ENCODE measurements around the gene ARHGAP8. TPM values are rescaled to one million over a fixed set of nuclear protein-coding genes. Genes with fewer than 3 reads are reported as not detected.

Gene ARHGAP8
- polyA plus RNA-seq, 1 donor, result 16.2 TPM

GRCh38 chr22:44814266-44815098, 62.1 kb downstream of the ARHGAP8 start:
- no peak overlapping the region for H3K4me3 ChIP-seq (ENCODE audit: low read length)
- H3K4me1 ChIP-seq (ENCODE audit: control insufficient read depth, insufficient read depth, low read length), result no peaks in the 10 kb centered on the region
- no CpG with 5 or more reads among the region's 25 CpGs for WGBS (ENCODE audit: insufficient coverage, low lambda C conversion rate)
- no peak for DNase-seq
- H3K27ac ChIP-seq (ENCODE audit: low read length), result no peak overlapping the region
- no peaks in the 10 kb centered on the region for H3K9me3 ChIP-seq (ENCODE audit: control insufficient read depth, low read depth, low read length)
- no peaks in the 10 kb centered on the region for H3K27me3 ChIP-seq (ENCODE audit: control insufficient read depth, insufficient read depth, low read length)
- H3K36me3 ChIP-seq (ENCODE audit: control insufficient read depth, insufficient read depth, low read length), result peaks cover 3% of the 10 kb centered on the region

GRCh38 chr22:44815099-44816070, 63.0 kb downstream of the ARHGAP8 start:
- Histone ChIP-seq H3K4me1 (ENCODE audit: control insufficient read depth, insufficient read depth, low read length) (no peaks in the 10 kb centered on the region), H3K27me3 (ENCODE audit: control insufficient read depth, insufficient read depth, low read length) (no peaks in the 10 kb centered on the region), H3K9me3 (ENCODE audit: control insufficient read depth, low read depth, low read length) (no peaks in the 10 kb centered on the region), H3K4me3 (ENCODE audit: low read length) (no peak overlapping the region), H3K27ac (ENCODE audit: low read length) (no peak overlapping the region), H3K36me3 (ENCODE audit: control insufficient read depth, insufficient read depth, low read length) (no peaks in the 10 kb centered on the region)
- DNase-seq, result no peak
- WGBS (ENCODE audit: insufficient coverage, low lambda C conversion rate), result no CpG with 5 or more reads among the region's 27 CpGs

DNA sequence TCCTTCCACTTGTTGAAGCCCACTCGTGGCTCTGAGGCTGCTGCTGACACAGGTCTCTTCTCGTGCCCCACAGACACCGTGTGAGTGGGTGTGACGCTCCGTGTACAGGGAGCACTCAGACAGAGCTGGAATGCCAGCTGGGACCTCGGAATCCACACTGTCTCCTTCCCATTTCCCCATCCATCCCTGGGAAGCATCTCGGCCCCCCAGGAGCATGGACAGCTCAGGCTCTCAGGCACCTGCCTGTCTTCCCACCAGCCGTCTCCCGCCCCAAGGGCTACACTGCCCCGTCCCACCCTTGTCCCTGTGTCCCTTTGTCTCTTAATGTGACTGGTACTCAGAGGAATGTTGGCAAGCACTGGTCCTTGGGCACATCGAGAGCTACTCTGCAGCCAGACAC, 63.8 kb downstream of the ARHGAP8 start:
- H3K4me3 ChIP-seq (ENCODE audit: low read length), result no peak overlapping the region
- H3K36me3 ChIP-seq (ENCODE audit: control insufficient read depth, insufficient read depth, low read length), result no peaks in the 10 kb centered on the region
- H3K27ac ChIP-seq (ENCODE audit: low read length), result no peak overlapping the region
- WGBS (ENCODE audit: insufficient coverage, low lambda C conversion rate), result no CpG with 5 or more reads among the region's 11 CpGs
- no peaks in the 10 kb centered on the region for H3K9me3 ChIP-seq (ENCODE audit: control insufficient read depth, low read depth, low read length)
- no peaks in the 10 kb centered on the region for H3K4me1 ChIP-seq (ENCODE audit: control insufficient read depth, insufficient read depth, low read length)
- DNase-seq, result no peak
- H3K27me3 ChIP-seq (ENCODE audit: control insufficient read depth, insufficient read depth, low read length), result no peaks in the 10 kb centered on the region

DNA sequence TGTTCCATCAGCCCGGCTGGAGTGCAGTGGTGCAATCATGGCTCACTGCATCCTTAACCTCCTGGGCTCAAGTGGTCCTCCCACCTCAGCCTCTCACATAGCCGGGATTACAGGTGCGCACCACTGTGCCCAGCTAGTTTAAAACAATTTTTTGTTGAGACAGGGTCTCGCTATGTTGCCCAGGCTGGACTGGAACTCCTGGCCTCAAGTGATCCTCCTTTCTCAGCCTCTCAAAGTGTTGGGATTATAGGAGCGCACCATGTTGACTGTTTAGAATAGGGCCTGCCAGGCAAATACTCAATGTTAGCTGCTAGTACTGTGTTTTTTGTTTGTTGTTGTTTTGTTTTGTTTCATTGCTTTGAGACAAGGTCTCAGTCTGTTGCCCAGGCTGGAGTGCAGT, 66.4 kb downstream of the ARHGAP8 start:
- no CpG with 5 or more reads among the region's 5 CpGs for WGBS (ENCODE audit: insufficient coverage, low lambda C conversion rate)
- DNase-seq, result no peak
- H3K36me3 ChIP-seq (ENCODE audit: control insufficient read depth, insufficient read depth, low read length), result peaks cover 4% of the 10 kb centered on the region
- H3K27me3 ChIP-seq (ENCODE audit: control insufficient read depth, insufficient read depth, low read length), result no peaks in the 10 kb centered on the region
- no peak overlapping the region for H3K4me3 ChIP-seq (ENCODE audit: low read length)
- H3K27ac ChIP-seq (ENCODE audit: low read length), result no peak overlapping the region
- H3K4me1 ChIP-seq (ENCODE audit: control insufficient read depth, insufficient read depth, low read length), result no peaks in the 10 kb centered on the region
- no peaks in the 10 kb centered on the region for H3K9me3 ChIP-seq (ENCODE audit: control insufficient read depth, low read depth, low read length)

DNA sequence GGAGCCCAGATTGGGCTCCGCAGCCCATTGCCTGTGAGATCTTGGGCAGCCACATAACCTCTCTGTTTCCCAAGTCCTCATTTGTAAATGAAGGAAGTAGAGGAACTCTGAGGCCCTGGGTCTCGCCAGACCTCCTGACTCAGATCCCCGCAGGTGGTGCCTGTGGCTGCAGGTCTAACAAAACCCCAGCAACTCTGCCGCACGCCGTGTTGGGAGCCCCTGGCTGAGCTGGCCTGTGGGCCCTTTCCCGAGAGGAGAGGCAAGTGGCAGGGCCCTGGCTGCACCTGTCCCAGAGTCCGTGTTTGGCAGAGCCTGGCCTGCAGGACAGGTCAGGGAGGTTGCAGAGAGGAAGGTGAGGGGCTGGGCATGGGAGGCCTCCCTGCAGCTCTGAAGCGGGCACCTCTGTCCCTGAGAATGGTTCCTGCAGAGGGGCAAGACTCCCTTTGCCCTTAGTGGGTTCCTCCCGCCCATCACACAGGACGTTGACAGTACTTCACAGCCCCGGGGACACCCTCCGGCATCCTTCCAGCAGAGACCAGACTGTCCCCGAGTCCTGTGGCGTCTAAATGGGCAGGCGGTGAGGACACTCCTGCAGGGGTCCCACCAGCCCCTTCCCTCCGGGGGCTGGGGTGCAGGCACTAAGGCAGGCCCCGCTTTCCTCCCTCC, 67.7 kb downstream of the ARHGAP8 start:
- Histone ChIP-seq H3K27ac (ENCODE audit: low read length) (no peak overlapping the region), H3K4me1 (ENCODE audit: control insufficient read depth, insufficient read depth, low read length) (no peaks in the 10 kb centered on the region), H3K9me3 (ENCODE audit: control insufficient read depth, low read depth, low read length) (no peaks in the 10 kb centered on the region), H3K27me3 (ENCODE audit: control insufficient read depth, insufficient read depth, low read length) (no peaks in the 10 kb centered on the region), H3K4me3 (ENCODE audit: low read length) (no peak overlapping the region), H3K36me3 (ENCODE audit: control insufficient read depth, insufficient read depth, low read length) (peaks cover 4% of the 10 kb centered on the region)
- DNase-seq, result no peak
- no CpG with 5 or more reads among the region's 18 CpGs for WGBS (ENCODE audit: insufficient coverage, low lambda C conversion rate)

DNA sequence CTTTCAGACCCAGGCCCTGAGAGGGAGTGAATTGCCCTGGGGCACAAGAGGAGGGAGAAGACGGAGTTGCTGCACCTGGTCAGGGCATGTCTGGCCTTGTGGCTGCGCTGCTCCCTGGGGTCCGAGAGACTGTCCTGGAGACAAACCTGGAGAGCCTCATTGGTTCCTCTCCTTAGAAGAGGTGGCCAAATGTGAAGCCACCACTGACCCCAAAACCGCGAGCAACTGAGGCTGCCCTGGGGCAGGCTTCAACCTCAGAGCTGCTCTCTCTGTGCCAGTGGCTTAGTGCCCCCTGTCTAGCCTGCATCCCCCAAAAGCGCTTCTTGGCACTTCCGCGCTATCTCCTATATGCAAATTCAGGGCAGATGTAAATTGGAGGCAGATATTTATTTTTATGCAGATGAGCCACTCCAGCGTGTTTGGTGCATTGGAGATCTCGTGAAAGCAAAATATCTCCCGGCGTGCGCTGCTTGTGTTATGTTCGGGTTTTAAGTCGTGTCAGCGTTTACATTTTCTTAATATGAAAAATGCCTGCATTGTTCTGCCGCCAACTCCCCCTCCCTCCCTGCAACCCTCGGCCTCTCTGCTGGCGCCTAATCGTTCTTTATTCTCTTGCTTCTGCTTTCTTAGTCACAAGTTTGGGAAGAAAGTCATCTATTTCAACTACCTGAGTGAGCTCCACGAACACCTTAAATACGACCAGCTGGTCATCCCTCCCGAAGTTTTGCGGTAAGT, 69.5 kb downstream of the ARHGAP8 start:
- H3K27ac ChIP-seq (ENCODE audit: low read length), result no peak overlapping the region
- WGBS (ENCODE audit: insufficient coverage, low lambda C conversion rate), result 68% methylated on average over 8 of the region's 24 CpGs
- H3K4me3 ChIP-seq (ENCODE audit: low read length), result no peak overlapping the region
- peaks cover 4% of the 10 kb centered on the region for H3K36me3 ChIP-seq (ENCODE audit: control insufficient read depth, insufficient read depth, low read length)
- no peaks in the 10 kb centered on the region for H3K4me1 ChIP-seq (ENCODE audit: control insufficient read depth, insufficient read depth, low read length)
- H3K27me3 ChIP-seq (ENCODE audit: control insufficient read depth, insufficient read depth, low read length), result no peaks in the 10 kb centered on the region
- DNase-seq, result no peak
- no peaks in the 10 kb centered on the region for H3K9me3 ChIP-seq (ENCODE audit: control insufficient read depth, low read depth, low read length)

DNA sequence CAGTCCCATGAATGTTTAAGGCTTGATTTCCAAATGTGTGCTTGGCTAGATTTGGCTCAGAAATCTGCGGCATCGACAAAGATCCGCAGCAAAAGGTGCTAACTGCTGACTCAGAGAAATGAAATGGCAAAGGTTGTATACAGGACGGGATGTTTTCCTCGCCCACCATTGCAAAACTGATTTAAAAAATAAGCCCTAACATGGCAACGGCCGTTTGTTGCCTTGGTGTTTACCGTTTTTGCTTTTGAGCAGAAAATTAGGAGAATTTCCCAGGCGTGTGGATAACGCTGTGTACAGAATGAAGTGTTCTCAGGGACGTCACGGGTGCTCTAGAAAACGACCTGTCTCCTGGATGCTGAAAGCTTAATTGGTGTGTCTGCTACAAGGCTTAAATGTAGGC, 70.2 kb downstream of the ARHGAP8 start:
- no peak for DNase-seq
- WGBS (ENCODE audit: insufficient coverage, low lambda C conversion rate), result no CpG with 5 or more reads among the region's 13 CpGs

DNA sequence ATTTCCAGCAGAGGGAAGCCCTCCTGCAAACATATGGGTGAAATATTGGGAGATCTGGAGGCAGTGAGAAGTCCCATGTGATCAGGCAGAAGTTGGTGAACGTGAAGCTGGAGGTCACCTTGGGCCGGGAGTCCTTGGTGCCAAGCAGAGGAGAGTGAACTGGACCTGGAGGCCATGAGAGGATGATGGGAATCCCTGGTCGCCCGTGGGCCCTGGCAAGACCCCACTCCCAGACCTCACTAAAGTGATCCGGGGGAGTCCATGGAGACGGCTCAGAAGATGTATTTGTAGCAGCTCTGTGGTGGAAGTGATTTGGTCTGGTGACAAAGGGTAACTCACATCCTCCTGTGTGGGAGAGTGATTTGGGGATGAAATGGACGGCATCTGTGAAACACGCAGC, 71.0 kb downstream of the ARHGAP8 start:
- H3K4me1 ChIP-seq (ENCODE audit: control insufficient read depth, insufficient read depth, low read length), result no peaks in the 10 kb centered on the region
- no peaks in the 10 kb centered on the region for H3K27me3 ChIP-seq (ENCODE audit: control insufficient read depth, insufficient read depth, low read length)
- H3K4me3 ChIP-seq (ENCODE audit: low read length), result no peak overlapping the region
- H3K36me3 ChIP-seq (ENCODE audit: control insufficient read depth, insufficient read depth, low read length), result peaks cover 4% of the 10 kb centered on the region
- no CpG with 5 or more reads among the region's 8 CpGs for WGBS (ENCODE audit: insufficient coverage, low lambda C conversion rate)
- no peaks in the 10 kb centered on the region for H3K9me3 ChIP-seq (ENCODE audit: control insufficient read depth, low read depth, low read length)
- DNase-seq, result no peak
- H3K27ac ChIP-seq (ENCODE audit: low read length), result no peak overlapping the region

More for the DNA sequence above, 70.2 kb downstream of the ARHGAP8 start:
- H3K4me3 ChIP-seq (ENCODE audit: low read length), result no peak overlapping the region
- no peaks in the 10 kb centered on the region for H3K4me1 ChIP-seq (ENCODE audit: control insufficient read depth, insufficient read depth, low read length)
- H3K36me3 ChIP-seq (ENCODE audit: control insufficient read depth, insufficient read depth, low read length), result peaks cover 4% of the 10 kb centered on the region
- H3K27me3 ChIP-seq (ENCODE audit: control insufficient read depth, insufficient read depth, low read length), result no peaks in the 10 kb centered on the region
- H3K9me3 ChIP-seq (ENCODE audit: control insufficient read depth, low read depth, low read length), result no peaks in the 10 kb centered on the region
- H3K27ac ChIP-seq (ENCODE audit: low read length), result no peak overlapping the region

DNA sequence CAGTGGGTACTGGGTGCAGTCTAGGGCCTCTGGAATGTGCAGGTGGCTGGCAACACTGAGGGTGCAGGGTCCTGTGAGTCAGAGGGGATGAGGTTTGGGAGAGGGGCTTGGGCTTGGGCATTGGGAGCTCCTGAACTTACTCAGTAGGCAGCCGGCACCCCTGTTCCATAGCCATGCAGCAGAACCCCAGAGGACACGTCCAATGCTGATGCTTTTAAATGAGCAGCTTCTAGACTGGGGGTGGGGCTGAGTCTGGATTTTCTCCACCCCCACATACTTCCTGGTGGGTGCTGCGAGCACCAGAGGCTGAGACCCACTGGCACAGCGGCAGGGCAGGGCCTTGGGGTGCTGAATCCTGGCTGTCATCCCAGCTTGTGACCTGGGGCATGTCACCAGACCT, 71.4 kb downstream of the ARHGAP8 start:
- no peak for DNase-seq
- WGBS (ENCODE audit: insufficient coverage, low lambda C conversion rate), result no CpG with 5 or more reads among the region's 4 CpGs
- Histone ChIP-seq H3K4me1 (ENCODE audit: control insufficient read depth, insufficient read depth, low read length) (no peaks in the 10 kb centered on the region), H3K9me3 (ENCODE audit: control insufficient read depth, low read depth, low read length) (no peaks in the 10 kb centered on the region), H3K27me3 (ENCODE audit: control insufficient read depth, insufficient read depth, low read length) (no peaks in the 10 kb centered on the region), H3K27ac (ENCODE audit: low read length) (no peak overlapping the region), H3K4me3 (ENCODE audit: low read length) (no peak overlapping the region), H3K36me3 (ENCODE audit: control insufficient read depth, insufficient read depth, low read length) (peaks cover 4% of the 10 kb centered on the region)

Data from large intestine (tissue), 3 donors.